Right kidney (tissue), 9 donors: ENCODE data around the gene SYAP1.
"Not testable (repeated sequence)": the region's sequence is repeated elsewhere in the genome, so short reads cannot be mapped to it uniquely, and the experiment has no call there.

Source experiments
- DNase-seq: peaks from one replicate; pipeline ENCODE4 v3.0.0-alpha.2; 2016
- long read RNA-seq, 8 donors: transcript quantifications; one replicate each; lab custom pipeline, GENCODE V29; 2026

SYAP1 gene
- long read RNA-seq, donor 1, full-length matches to known transcripts, result 26 of 26 reads
- long read RNA-seq, donor 1, partial matches to known transcripts, result 0 of 26 reads
- long read RNA-seq, donor 1, other reads (novel, unspliced or antisense), result 0 of 26 reads
- long read RNA-seq, donor 2, full-length matches to known transcripts, result 9 of 21 reads
- long read RNA-seq, donor 2, partial matches to known transcripts, result 12 of 21 reads
- long read RNA-seq, donor 2, other reads (novel, unspliced or antisense), result 0 of 21 reads
- long read RNA-seq, donor 3, full-length matches to known transcripts, result 15 of 15 reads
- long read RNA-seq, donor 3, partial matches to known transcripts, result 0 of 15 reads
- long read RNA-seq, donor 3, other reads (novel, unspliced or antisense), result 0 of 15 reads
- long read RNA-seq, donor 4, full-length matches to known transcripts, result 21 of 26 reads
- long read RNA-seq, donor 4, partial matches to known transcripts, result 5 of 26 reads
- long read RNA-seq, donor 4, other reads (novel, unspliced or antisense), result 0 of 26 reads
- long read RNA-seq, donor 5, full-length matches to known transcripts, result 20 of 20 reads
- long read RNA-seq, donor 5, partial matches to known transcripts, result 0 of 20 reads
- long read RNA-seq, donor 5, other reads (novel, unspliced or antisense), result 0 of 20 reads
- long read RNA-seq, donor 6, full-length matches to known transcripts, result 18 of 18 reads
- long read RNA-seq, donor 6, partial matches to known transcripts, result 0 of 18 reads
- long read RNA-seq, donor 6, other reads (novel, unspliced or antisense), result 0 of 18 reads
- long read RNA-seq, donor 7, full-length matches to known transcripts, result 20 of 41 reads
- long read RNA-seq, donor 7, partial matches to known transcripts, result 21 of 41 reads
- long read RNA-seq, donor 7, other reads (novel, unspliced or antisense), result 0 of 41 reads
- long read RNA-seq, donor 8, full-length matches to known transcripts, result 18 of 18 reads
- long read RNA-seq, donor 8, partial matches to known transcripts, result 0 of 18 reads
- long read RNA-seq, donor 8, other reads (novel, unspliced or antisense), result 0 of 18 reads

- peak; percentile 91 for DNase-seq
Observed at GRCh38 chrX:16719334-16720084, at the start of gene SYAP1. TSS of gene SYAP1 (plus strand) at chrX:16719612. CDS start at chrX:16719725, 113 bp downstream.

- no peak for DNase-seq
Observed at GRCh38 chrX:16671005-16671404, 48.4 kb upstream of the SYAP1 start.

GRCh38 chrX:16678689-16679088 is 40.7 kb upstream of the SYAP1 start:
- no peak for DNase-seq

- no peak for DNase-seq
Observed at GRCh38 chrX:16683007-16683664, 36.3 kb upstream of the SYAP1 start.

GRCh38 chrX:16687514-16687913 is 31.9 kb upstream of the SYAP1 start:
- no peak for DNase-seq

- no peak for DNase-seq
Observed at GRCh38 chrX:16695079-16695676, 24.2 kb upstream of the SYAP1 start.

GRCh38 chrX:16696956-16697355 is 22.5 kb upstream of the SYAP1 start:
- DNase-seq, result no peak

GRCh38 chrX:16699389-16699788 is 20.0 kb upstream of the SYAP1 start:
- no peak for DNase-seq

GRCh38 chrX:16700734-16701133 is 18.7 kb upstream of the SYAP1 start:
- DNase-seq, result no peak

GRCh38 chrX:16702700-16703599 is 16.5 kb upstream of the SYAP1 start:
- no peak for DNase-seq

GRCh38 chrX:16705370-16705769 is 14.0 kb upstream of the SYAP1 start:
- no peak for DNase-seq

- no peak for DNase-seq
Observed at GRCh38 chrX:16708016-16708415, 11.4 kb upstream of the SYAP1 start.

- DNase-seq, result peak; percentile 15
Observed at GRCh38 chrX:16711219-16711811, 8.1 kb upstream of the SYAP1 start.

GRCh38 chrX:16711893-16712547 is 7.4 kb upstream of the SYAP1 start:
- peak; percentile 80 for DNase-seq

GRCh38 chrX:16712548-16713155 is 6.8 kb upstream of the SYAP1 start, which contains the start of gene CTPS2:
TSS of gene CTPS2 (minus strand) at chrX:16712669. CDS start at chrX:16702902, 9,767 bp downstream.
- DNase-seq, result peak; percentile 79

GRCh38 chrX:16714504-16714903 is 4.9 kb upstream of the SYAP1 start:
- no peak for DNase-seq

GRCh38 chrX:16715638-16716037 is 3.8 kb upstream of the SYAP1 start:
- DNase-seq, result not testable (repeated sequence)

- not testable (repeated sequence) for DNase-seq
Observed at GRCh38 chrX:16716451-16716850, 3.0 kb upstream of the SYAP1 start.
